IgD-negative memory B cell (primary cell): ENCODE data around the gene BICD1. TPM values are rescaled to one million over a fixed set of nuclear protein-coding genes. Genes with fewer than 3 reads are reported as not detected.

Experiments
- H3K27ac Mint-ChIP-seq, 3 donors: one replicate each; pipeline ENCODE4 v1.8.0; 2020 to 2022; ENCODE audit warnings: mild to moderate bottlenecking in 3 of 3, mixed read lengths in 3 of 3, moderate library complexity in 1 of 3
- H3K27me3 Mint-ChIP-seq: one replicate; pipeline ENCODE4 v1.8.0; 2021; ENCODE audit warnings: mixed read lengths
- H3K36me3 Mint-ChIP-seq: one replicate; pipeline ENCODE4 v1.8.0; 2020; ENCODE audit warnings: mild to moderate bottlenecking, mixed read lengths
- H3K4me1 Mint-ChIP-seq, 3 donors: one replicate each; pipeline ENCODE4 v1.8.0; 2020 to 2022; ENCODE audit warnings: mixed read lengths in 3 of 3, mild to moderate bottlenecking in 1 of 3
- H3K4me3 Mint-ChIP-seq, 4 donors: one replicate each; pipeline ENCODE4 v1.8.0; 2020 to 2022; ENCODE audit warnings: mild to moderate bottlenecking in 4 of 4, mixed read lengths in 4 of 4, moderate library complexity in 3 of 4
- H3K9me3 Mint-ChIP-seq, 3 donors: one replicate each; pipeline ENCODE4 v1.8.0; 2020 to 2021; ENCODE audit warnings: mixed read lengths in 3 of 3, mild to moderate bottlenecking in 1 of 3
- polyA plus RNA-seq: library from polyadenylated mRNA; unstranded; fragments of 300-500 nt; fragmentation: Illumina TruSeq; gene quantifications from one replicate; pipeline ENCODE4 v1.2.3, GENCODE V29; 2021

The BICD1 gene
- polyA plus RNA-seq, 1 donor from 2014 or later: 19.9 TPM

DNA sequence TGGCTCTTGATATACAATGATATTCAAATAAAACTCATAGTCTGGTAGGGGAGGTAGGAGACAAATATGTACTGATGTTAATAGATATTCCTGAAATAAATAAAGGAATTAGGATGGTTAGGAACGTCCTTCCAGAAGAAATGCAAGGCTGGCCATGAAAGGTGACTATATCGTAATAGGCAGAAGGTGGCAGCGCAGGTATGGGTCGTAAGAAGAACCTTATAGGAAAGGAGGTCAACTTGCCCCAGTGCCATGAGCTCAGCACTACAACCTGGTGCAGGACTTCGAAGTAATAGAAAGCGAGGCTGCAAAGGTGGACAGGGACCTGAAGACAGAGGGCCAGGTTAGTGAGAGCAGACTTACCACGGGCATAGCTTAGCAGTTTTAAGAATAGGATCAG, 237.4 kb downstream of the BICD1 start:
- Mint-ChIP-seq H3K27ac (no peak overlapping the region), H3K27me3 (no peaks in the 10 kb centered on the region), H3K4me1 (no peaks in the 10 kb centered on the region), H3K9me3 (no peaks in the 10 kb centered on the region), H3K4me3 (no peak overlapping the region), H3K36me3 (no peaks in the 10 kb centered on the region)

DNA sequence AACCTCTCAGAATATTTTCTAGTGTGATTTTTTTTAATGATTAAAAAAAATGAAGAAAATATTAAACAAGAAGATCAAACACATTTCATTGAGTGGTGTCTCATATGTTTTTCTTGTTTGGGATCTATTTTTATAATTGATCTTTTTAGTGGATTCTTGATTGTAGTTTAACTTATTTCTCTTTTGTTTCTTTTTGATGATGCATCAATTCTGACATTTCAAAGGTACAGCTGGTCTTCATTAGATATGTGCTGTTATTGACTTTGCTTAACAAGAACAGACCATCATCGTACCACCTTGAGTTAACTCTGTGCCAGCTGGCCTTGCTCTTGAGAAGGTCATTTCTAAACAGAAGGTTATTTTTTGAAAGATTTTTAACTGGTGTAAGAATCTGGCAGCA, 246.9 kb downstream of the BICD1 start:
- H3K27ac Mint-ChIP-seq: no peak overlapping the region
- peaks cover 10% of the 10 kb centered on the region for H3K36me3 Mint-ChIP-seq
- no peaks in the 10 kb centered on the region for H3K27me3 Mint-ChIP-seq
- H3K4me1 Mint-ChIP-seq: no peaks in the 10 kb centered on the region
- H3K9me3 Mint-ChIP-seq: no peaks in the 10 kb centered on the region
- H3K4me3 Mint-ChIP-seq: no peak overlapping the region

DNA sequence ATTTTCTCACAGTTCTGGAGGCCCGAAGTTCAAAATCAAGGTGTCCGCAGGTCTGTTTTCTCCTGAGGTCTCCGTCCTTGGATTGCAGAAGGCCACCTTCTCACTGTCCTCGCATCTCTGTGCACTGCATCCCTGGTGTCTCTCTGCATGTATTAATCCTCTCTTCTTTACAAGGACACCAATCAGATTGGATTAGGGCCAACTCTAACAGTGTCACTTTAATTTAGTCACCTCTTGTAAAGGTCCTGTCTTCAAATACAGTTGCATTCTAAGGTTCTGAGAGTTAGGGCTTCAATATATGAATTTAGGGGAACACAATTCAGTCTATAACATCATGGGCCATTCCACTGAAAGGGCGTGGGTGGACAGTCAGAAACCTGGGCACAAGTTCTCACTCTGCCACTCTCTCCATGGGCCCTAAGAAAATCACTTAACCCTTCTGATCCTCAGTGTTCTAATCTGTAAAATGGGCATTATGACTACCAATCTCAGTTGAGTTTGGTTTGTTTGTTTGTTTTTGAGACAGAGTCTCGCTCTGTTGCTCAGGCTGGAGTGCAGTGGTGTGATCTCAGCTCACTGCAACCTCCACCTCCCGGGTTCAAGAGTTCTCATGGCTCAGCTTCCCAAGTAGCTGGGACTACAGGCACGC, 251.1 kb downstream of the BICD1 start:
- Mint-ChIP-seq H3K4me3 (no peak overlapping the region), H3K36me3 (peaks cover 5% of the 10 kb centered on the region), H3K9me3 (no peaks in the 10 kb centered on the region), H3K27me3 (no peaks in the 10 kb centered on the region), H3K4me1 (no peaks in the 10 kb centered on the region), H3K27ac (no peak overlapping the region)

DNA sequence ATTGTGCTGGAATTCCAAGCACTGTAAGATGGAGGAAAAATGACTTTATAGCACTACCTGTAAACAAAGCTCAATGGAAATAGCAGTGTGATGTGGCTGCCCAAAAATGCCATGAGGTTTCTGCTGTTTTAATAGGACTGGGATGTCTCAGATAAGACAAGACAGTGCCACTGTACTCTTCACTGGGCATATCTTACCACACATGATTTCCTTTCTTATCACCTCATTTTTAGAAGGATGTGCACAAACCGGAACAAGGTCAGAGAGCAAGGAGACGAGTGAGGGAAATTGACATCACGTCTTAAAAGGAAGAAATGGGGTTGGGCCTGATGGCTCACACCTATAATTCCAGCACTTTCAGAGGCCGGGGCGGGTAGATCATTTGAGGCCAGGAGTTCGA, 254.3 kb downstream of the BICD1 start:
- Mint-ChIP-seq H3K27ac (no peak overlapping the region), H3K9me3 (no peaks in the 10 kb centered on the region), H3K4me1 (peaks cover 0 to 2% (median 1%) of the 10 kb centered on the region in 3 donors), H3K36me3 (peaks cover 4% of the 10 kb centered on the region), H3K27me3 (no peaks in the 10 kb centered on the region), H3K4me3 (no peak overlapping the region)

DNA sequence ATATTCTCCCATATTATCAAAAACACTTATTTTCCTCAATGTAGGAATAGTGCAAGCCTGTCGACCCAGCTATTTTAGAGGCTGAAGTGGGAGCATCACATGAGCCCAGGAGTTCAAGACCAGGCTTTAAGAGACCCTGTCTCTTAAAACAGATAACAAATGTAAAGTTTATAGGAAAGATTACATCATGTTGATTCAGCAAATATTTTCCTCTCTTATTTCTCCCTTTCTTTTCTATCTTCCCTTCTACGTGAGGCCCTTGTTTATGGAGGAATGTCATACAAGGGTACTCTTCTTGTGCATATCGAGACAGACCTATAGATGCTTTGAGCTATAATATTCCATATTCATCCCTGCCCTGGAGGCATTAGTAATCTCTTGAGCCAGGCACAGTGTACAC, 256.2 kb downstream of the BICD1 start:
- no peaks in the 10 kb centered on the region for H3K9me3 Mint-ChIP-seq

DNA sequence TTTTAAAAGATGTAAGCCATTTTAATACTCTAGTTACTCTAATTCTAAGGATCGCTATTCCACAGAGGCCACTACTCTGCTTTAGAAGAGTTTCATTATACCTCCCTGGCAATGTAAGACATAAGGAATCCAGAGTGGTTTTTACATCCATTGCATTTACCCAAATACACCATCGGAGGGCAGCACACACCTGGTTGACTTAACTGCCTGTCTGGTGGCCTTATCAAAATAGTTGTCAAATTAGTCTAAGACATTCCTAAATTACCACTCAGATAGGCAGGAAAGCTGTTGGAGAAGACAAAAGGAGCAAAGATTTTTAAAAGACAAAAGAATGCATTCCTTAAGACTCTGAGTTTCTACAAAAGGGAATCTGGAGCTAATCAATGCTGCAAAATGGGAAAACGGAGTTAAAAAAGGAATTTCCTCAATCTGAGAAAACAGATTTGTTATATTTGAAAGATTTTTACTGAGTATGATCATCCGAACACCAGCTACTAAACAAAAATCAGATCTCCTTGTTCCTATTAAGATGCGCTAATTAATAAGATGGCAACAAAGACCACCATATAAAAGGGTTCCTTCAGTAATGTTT, 258.9 kb downstream of the BICD1 start:
- no peaks in the 10 kb centered on the region for H3K9me3 Mint-ChIP-seq
- H3K27ac Mint-ChIP-seq: peak overlapping the region in 1 of 3 donors; percentile 81
- no peaks in the 10 kb centered on the region for H3K36me3 Mint-ChIP-seq
- H3K27me3 Mint-ChIP-seq: no peaks in the 10 kb centered on the region
- peaks cover 0 to 3% (median 1%) of the 10 kb centered on the region in 3 donors for H3K4me1 Mint-ChIP-seq
- no peak overlapping the region for H3K4me3 Mint-ChIP-seq

More for the DNA sequence above, 256.2 kb downstream of the BICD1 start:
- peaks cover 2% of the 10 kb centered on the region for H3K36me3 Mint-ChIP-seq
- no peak overlapping the region for H3K4me3 Mint-ChIP-seq
- no peak overlapping the region for H3K27ac Mint-ChIP-seq
- no peaks in the 10 kb centered on the region for H3K27me3 Mint-ChIP-seq
- H3K4me1 Mint-ChIP-seq: peaks cover 0 to 2% (median 1%) of the 10 kb centered on the region in 3 donors

DNA sequence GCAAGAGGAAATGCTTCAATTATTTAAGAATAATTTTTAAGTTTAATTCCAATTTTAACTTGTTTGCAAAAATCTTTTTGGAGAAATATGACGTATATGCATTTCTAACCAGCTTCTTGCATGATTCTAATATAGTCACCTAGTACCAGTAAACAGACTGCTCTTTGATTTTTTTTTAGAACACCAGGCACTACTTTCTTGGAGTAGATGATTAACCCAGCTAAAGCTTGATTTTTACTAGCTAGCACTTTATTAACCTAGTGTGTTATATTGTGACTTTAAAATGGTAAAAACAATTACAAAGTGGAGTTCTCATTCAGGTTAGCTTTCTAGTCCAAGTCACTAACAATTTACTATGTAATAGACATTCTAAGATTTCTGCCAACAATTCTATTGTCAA, 260.1 kb downstream of the BICD1 start:
- Mint-ChIP-seq H3K27ac (no peak overlapping the region), H3K4me1 (peaks cover 0 to 3% (median 1%) of the 10 kb centered on the region in 3 donors), H3K27me3 (no peaks in the 10 kb centered on the region), H3K9me3 (no peaks in the 10 kb centered on the region), H3K4me3 (no peak overlapping the region), H3K36me3 (no peaks in the 10 kb centered on the region)

DNA sequence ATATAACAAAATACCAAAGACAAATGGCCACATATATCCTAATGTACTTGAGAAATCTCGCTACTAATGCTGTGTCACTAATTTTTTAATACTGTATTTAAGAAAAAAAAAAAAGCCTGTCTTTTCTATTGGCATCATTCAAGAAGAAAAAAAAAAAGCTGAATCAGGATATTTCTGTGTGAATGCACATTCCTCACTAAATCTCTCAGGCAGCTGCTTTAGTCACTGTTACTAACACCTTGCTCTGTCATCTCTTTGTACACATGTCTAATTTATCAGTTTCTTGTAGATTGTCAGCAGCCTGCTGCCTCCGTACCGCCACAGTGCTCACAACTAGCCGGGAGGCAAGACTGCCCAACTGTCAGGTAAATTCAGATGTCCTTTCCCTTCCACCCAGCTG, 260.7 kb downstream of the BICD1 start:
- no peak overlapping the region for H3K4me3 Mint-ChIP-seq
- H3K27ac Mint-ChIP-seq: no peak overlapping the region
- H3K9me3 Mint-ChIP-seq: no peaks in the 10 kb centered on the region
- peaks cover 0 to 3% (median 1%) of the 10 kb centered on the region in 3 donors for H3K4me1 Mint-ChIP-seq
- H3K36me3 Mint-ChIP-seq: no peaks in the 10 kb centered on the region
- no peaks in the 10 kb centered on the region for H3K27me3 Mint-ChIP-seq

DNA sequence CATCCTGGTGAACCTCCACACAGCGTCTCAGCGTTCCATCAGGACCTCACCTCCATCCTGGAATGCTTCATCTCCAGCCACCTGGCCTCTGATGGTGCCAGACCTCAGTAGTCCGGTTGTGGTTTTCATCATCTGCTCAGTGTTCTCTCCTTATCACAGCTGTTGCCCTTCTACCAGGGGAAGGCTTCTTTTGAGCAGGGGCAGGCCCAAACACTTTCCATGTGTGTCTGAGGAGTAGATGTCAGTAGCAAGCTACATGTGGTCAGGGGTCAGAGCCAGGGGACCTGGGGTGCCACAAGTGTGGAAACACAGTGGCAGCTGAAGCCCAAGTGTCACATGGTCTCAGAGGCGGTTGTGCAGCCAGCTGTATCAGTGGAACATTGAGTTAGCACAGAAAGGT, 262.6 kb downstream of the BICD1 start:
- no peak overlapping the region for H3K4me3 Mint-ChIP-seq
- no peaks in the 10 kb centered on the region for H3K9me3 Mint-ChIP-seq
- peaks cover 0 to 3% (median 1%) of the 10 kb centered on the region in 3 donors for H3K4me1 Mint-ChIP-seq

DNA sequence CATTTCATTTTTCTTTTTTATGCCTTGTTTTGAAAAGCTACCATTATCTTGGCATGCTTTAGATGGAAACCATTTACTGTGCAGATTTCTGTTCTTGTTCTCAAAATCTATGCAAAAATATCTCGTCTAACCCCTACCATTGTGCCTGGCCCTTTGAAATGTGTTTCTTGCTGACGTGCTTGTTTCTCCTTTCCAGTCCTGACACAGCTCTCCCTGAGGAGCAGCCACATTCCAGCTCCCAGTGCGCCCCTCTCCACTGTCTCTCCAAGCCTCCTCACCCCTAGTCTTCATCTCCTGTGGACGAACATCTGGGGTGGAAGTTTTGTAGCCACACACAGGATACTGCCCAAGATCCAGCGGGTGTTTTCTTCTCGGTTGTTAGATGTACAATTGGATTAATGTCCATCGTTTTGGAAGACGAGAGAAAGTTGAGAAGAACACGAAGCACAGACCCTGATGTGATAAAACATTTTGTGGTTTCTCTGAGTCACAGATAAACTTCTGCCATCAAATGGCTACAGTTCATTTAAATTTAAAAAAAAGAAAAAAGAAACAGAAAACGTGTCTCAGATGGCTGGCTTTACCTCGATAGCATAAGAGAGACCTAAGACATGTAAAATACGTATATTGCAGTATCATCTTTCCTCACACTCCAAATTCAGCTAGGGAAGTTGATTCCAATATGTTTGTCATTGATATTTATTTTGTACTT, 270.9 kb downstream of the BICD1 start:
- Mint-ChIP-seq H3K27ac (no peak overlapping the region), H3K36me3 (no peaks in the 10 kb centered on the region), H3K4me1 (no peaks in the 10 kb centered on the region), H3K27me3 (no peaks in the 10 kb centered on the region), H3K9me3 (no peaks in the 10 kb centered on the region), H3K4me3 (no peak overlapping the region)

More for the DNA sequence above, 262.6 kb downstream of the BICD1 start:
- Mint-ChIP-seq H3K27ac (no peak overlapping the region), H3K36me3 (no peaks in the 10 kb centered on the region), H3K27me3 (no peaks in the 10 kb centered on the region)

DNA sequence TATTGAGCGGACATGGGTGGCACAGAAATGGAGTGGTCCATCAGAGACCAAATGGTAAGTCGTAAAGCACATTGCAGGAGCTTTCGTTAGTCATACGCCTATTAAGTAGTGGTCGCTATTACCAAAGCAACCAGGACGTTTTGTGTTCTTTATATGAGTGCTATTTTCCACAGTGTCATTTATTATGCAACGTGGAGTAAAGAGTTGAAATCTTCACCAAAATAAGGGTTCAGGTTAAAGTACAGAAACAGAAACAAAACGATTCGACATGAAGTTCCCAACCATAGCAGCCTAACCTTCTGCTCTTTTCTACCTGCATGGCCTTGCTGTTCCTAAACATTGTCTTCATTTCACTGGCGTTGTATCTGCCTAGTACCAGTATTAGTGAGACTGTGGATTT, 272.6 kb downstream of the BICD1 start:
- no peak overlapping the region for H3K27ac Mint-ChIP-seq
- H3K27me3 Mint-ChIP-seq: no peaks in the 10 kb centered on the region
- no peaks in the 10 kb centered on the region for H3K36me3 Mint-ChIP-seq
- no peaks in the 10 kb centered on the region for H3K9me3 Mint-ChIP-seq
- H3K4me3 Mint-ChIP-seq: no peak overlapping the region
- H3K4me1 Mint-ChIP-seq: no peaks in the 10 kb centered on the region

DNA sequence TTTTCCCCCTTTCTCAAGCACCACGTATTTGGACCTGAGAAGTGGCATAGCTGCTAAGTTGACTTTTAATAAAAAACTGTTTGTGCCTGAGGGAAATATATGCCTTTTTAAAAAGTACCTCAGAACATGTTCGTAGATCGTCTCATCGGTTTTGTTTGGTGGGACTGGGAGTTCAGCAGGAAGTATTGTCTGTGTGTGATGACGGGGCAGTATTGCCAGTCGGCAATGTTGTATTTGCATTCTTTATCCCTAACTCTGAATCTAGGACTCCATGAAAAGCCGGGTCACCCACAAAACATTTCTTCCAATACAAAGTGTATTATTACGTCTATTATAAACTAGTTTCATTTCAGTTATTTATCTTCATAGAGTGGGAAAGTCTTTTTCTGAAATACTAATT, 273.0 kb downstream of the BICD1 start:
- H3K27ac Mint-ChIP-seq: no peak overlapping the region
- H3K9me3 Mint-ChIP-seq: no peaks in the 10 kb centered on the region
- H3K4me3 Mint-ChIP-seq: no peak overlapping the region
- H3K4me1 Mint-ChIP-seq: no peaks in the 10 kb centered on the region
- no peaks in the 10 kb centered on the region for H3K27me3 Mint-ChIP-seq
- no peaks in the 10 kb centered on the region for H3K36me3 Mint-ChIP-seq

DNA sequence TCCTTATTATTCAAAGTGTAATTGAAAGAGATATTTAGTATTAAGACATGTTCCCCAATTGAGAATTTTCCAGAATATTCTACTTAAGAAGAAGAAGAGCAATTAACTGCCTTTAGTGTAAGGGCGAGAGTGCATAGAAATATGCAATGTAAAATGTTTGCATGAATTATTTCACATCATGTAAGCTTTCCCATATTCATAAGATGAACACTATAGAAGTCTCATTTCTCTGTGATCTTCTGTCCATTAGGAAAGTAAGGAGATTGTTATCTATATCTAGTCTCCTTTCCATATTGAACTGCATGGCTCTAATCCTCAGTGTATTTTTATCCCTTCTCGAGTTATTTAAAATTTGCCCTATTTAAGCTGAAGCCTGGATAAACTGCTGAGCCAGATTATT, 275.6 kb downstream of the BICD1 start:
- H3K4me1 Mint-ChIP-seq: no peaks in the 10 kb centered on the region
- H3K9me3 Mint-ChIP-seq: no peaks in the 10 kb centered on the region
- H3K36me3 Mint-ChIP-seq: no peaks in the 10 kb centered on the region
- no peak overlapping the region for H3K4me3 Mint-ChIP-seq
- H3K27ac Mint-ChIP-seq: no peak overlapping the region
- no peaks in the 10 kb centered on the region for H3K27me3 Mint-ChIP-seq

DNA sequence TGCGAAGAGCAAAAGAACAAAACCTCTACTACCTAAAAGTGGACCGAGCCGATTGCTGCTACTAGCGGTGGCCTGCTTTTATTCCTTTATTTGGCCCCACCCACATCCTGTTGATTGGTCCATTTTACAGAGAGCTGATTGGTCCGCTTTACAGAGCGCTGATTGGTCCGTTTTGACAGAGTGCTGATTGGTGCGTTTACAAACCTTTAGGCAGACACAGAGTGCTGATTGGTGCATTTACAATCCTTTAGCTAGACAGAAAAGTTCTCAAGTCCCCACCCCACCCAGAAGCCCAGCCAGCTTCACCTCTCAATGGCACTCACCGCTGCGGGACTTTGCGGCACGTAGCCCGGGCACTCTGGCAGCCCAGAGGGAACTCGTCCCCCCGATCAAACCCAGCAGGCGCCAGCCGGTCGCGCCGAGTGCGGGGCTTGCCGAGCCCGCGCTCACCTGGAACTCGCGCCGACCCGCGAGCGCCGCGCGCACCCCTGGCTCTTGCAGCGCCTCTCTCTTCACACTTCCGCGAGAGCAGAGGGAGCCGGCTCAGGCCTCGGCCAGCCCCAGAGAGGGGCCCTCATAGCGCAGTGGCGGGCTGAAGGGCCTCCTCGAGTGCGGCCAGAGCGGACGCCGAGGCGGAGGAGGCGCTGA, 284.0 kb downstream of the BICD1 start:
- peak overlapping the region in 3 of 4 donors; percentile 38 to 69 (median 52) for H3K4me3 Mint-ChIP-seq
- H3K9me3 Mint-ChIP-seq: peaks cover 0 to 1% (median 0%) of the 10 kb centered on the region in 3 donors
- H3K4me1 Mint-ChIP-seq: peaks cover 0 to 2% (median 0%) of the 10 kb centered on the region in 3 donors
- peaks cover 9% of the 10 kb centered on the region for H3K27me3 Mint-ChIP-seq
- H3K36me3 Mint-ChIP-seq: no peaks in the 10 kb centered on the region
- no peak overlapping the region for H3K27ac Mint-ChIP-seq

DNA sequence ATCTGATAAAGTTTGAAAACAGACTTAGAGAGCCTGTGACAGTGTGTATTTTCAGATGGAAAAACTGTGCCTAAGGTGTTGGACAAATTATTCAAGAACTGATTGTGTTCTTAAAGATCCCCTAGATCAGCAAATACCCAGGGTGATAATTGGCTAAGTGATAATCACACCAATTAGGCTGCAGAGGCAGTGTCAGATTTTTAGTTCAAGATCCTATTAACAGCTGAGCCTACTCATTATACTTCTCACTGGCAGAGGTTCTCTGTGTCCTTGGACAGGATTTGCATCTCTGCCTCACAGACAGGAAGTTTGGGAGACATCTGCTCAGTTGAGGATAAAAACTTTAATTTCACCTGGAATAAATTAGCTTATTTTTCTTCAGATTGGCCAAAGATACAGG, 288.4 kb downstream of the BICD1 start:
- no peaks in the 10 kb centered on the region for H3K36me3 Mint-ChIP-seq
- no peak overlapping the region for H3K27ac Mint-ChIP-seq
- H3K9me3 Mint-ChIP-seq: peaks cover 0 to 1% (median 0%) of the 10 kb centered on the region in 3 donors
- no peak overlapping the region for H3K4me3 Mint-ChIP-seq
- peaks cover 10% of the 10 kb centered on the region for H3K27me3 Mint-ChIP-seq
- H3K4me1 Mint-ChIP-seq: peaks cover 3 to 6% (median 4%) of the 10 kb centered on the region in 3 donors
